Activated naive CD8-positive, alpha-beta T cell treated with anti-CD3 and anti-CD28 coated beads, Interleukin-2, amount 10 ng/mL, durations not matched to agents 7 days and 5 days (primary cell): ENCODE measurements around the gene ENTPD8. TPM values are rescaled to one million over a fixed set of nuclear protein-coding genes. Genes with fewer than 3 reads are reported as not detected.
"Not testable (repeated sequence)": the region's sequence is repeated elsewhere in the genome, so short reads cannot be mapped to it uniquely, and the experiment has no call there.

ENCODE experiments used
- ATAC-seq: fragments of 150-1000 bp; cut with Tn5 transposase; one replicate; pipeline ENCODE4 v1.10.0; 2021; ENCODE audit warnings: low read depth, moderate library complexity
- POLR2A ChIA-PET: fragments of 350-600 bp; sonication (Branson Sonifier 250); formaldehyde crosslinking; loops from one replicate; lab custom pipeline; 2021; ENCODE audit warnings: antibody characterized with exemption; lab: Charles Lee
- DNase-seq: peaks from one replicate; pipeline ENCODE4 v3.0.0; 2021
- H3K27ac Mint-ChIP-seq: one replicate; pipeline ENCODE4 v1.8.0; 2022; ENCODE audit warnings: mild to moderate bottlenecking, mixed read lengths
- H3K27me3 Mint-ChIP-seq: one replicate; pipeline ENCODE4 v1.8.0; 2022; ENCODE audit warnings: mild to moderate bottlenecking, moderate library complexity, mixed read lengths
- H3K36me3 Mint-ChIP-seq: one replicate; pipeline ENCODE4 v1.8.0; 2021; ENCODE audit warnings: mild to moderate bottlenecking, mixed read lengths
- H3K4me1 Mint-ChIP-seq: one replicate; pipeline ENCODE4 v1.8.0; 2021; ENCODE audit warnings: mixed read lengths
- H3K4me3 Mint-ChIP-seq: one replicate; pipeline ENCODE4 v1.8.0; 2022; ENCODE audit warnings: mild to moderate bottlenecking, moderate library complexity, mixed read lengths
- H3K9me3 Mint-ChIP-seq: one replicate; pipeline ENCODE4 v1.8.0; 2021; ENCODE audit warnings: mixed read lengths
- microRNA-seq: library from miRNA; unstranded; fragments of <30 nt; microRNA quantifications from one replicate; pipeline ENCODE4 v1.2.0, GENCODE V29; 2022
- total RNA-seq, 2 experiments: library from RNA; stranded (reverse); gene quantifications; one replicate each; pipeline ENCODE4 v1.2.3, GENCODE V29; 2021

The ENTPD8 gene
- total RNA-seq, 2 experiments from 2014 or later, result not detected

GRCh38 chr9:137387114-137387890, 53.9 kb downstream of the ENTPD8 start:
- POLR2A ChIA-PET, result interaction anchor here (1.0 to 2.1 kb wide), 3 partner anchors 67 to 257 kb away, joined by 3 to 6 read pairs (median 3); partner anchors contain the start of gene NRARP
- Mint-ChIP-seq H3K4me3 (peak overlapping the region; percentile 28), H3K27ac (peak overlapping the region; percentile 84), H3K4me1 (peaks cover 2% of the 10 kb centered on the region), H3K36me3 (no peaks in the 10 kb centered on the region), H3K27me3 (no peaks in the 10 kb centered on the region), H3K9me3 (no peaks in the 10 kb centered on the region)
- DNase-seq, result no peak
- peak; percentile 76 for ATAC-seq

- H3K27ac Mint-ChIP-seq, result peak overlapping the region; percentile 84
- not testable (repeated sequence) for H3K27me3 Mint-ChIP-seq, DNase-seq, H3K4me1 Mint-ChIP-seq, ATAC-seq, H3K4me3 Mint-ChIP-seq, H3K9me3 Mint-ChIP-seq, H3K36me3 Mint-ChIP-seq
- POLR2A ChIA-PET, result interaction anchor here (1.0 to 2.1 kb wide), 3 partner anchors 66 to 256 kb away, joined by 3 to 6 read pairs (median 3); partner anchors contain the start of gene NRARP
Measured at GRCh38 chr9:137386507-137387113, 54.5 kb downstream of the ENTPD8 start.

- Mint-ChIP-seq H3K4me3 (no peak overlapping the region), H3K4me1 (no peaks in the 10 kb centered on the region), H3K27me3 (no peaks in the 10 kb centered on the region), H3K9me3 (no peaks in the 10 kb centered on the region), H3K36me3 (no peaks in the 10 kb centered on the region), H3K27ac (no peak overlapping the region)
- no peak for DNase-seq
- POLR2A ChIA-PET, result no interaction called here
- no peak for ATAC-seq
Measured at GRCh38 chr9:137385061-137385655, 56.0 kb downstream of the ENTPD8 start.

Small RNAs within 50 kb of the gene (microRNA-seq; reads per million reads assigned to microRNA genes)
- not detected for gene MIR7114

Other genes starting within 250 kb of the ENTPD8 start
- 10 to 100 TPM; 11.2 to 14.7 TPM for gene TPRN, start 240.6 kb downstream of the ENTPD8 start, total RNA-seq
- gene TMEM203, start 235.7 kb downstream of the ENTPD8 start, total RNA-seq, result 10 to 100 TPM; 37.4 to 39.4 TPM
- gene NDOR1, start 235.7 kb downstream of the ENTPD8 start, total RNA-seq, result 10 to 100 TPM; 38.8 to 39.8 TPM
- gene RNF208, start 219.1 kb downstream of the ENTPD8 start, total RNA-seq, result 1 to 10 TPM; 5.0 to 7.2 TPM
- under 1 TPM; 0.45 to 0.55 TPM for gene CYSRT1, start 216.2 kb downstream of the ENTPD8 start, total RNA-seq
- not detected for gene RNF224, start 213.9 kb downstream of the ENTPD8 start, total RNA-seq
- not detected for gene SLC34A3, start 210.5 kb downstream of the ENTPD8 start, total RNA-seq
- 100 to 1,000 TPM; 241 to 249 TPM for gene TUBB4B, start 200.1 kb downstream of the ENTPD8 start, total RNA-seq
- not detected for gene STPG3, start 190.1 kb downstream of the ENTPD8 start, total RNA-seq
- 10 to 100 TPM; 58.7 to 63.1 TPM for gene NELFB, start 186.0 kb downstream of the ENTPD8 start, total RNA-seq
- 1 to 10 TPM; 8.1 to 8.2 TPM for gene TOR4A, start 163.6 kb downstream of the ENTPD8 start, total RNA-seq
- gene NRARP, start 139.1 kb downstream of the ENTPD8 start, total RNA-seq, result 1 to 10 TPM; 1.2 to 1.7 TPM
- 10 to 100 TPM; 23.4 to 24.7 TPM for gene EXD3, start 18.2 kb downstream of the ENTPD8 start, total RNA-seq
- 1 to 10 TPM; 2.8 to 3.7 TPM for gene NOXA1, start 18.0 kb downstream of the ENTPD8 start, total RNA-seq
- 10 to 100 TPM; 54.3 to 58.4 TPM for gene NSMF, start 18.0 kb upstream of the ENTPD8 start, total RNA-seq
- gene PNPLA7, start 109.0 kb upstream of the ENTPD8 start, total RNA-seq, result 1 to 10 TPM; 5.6 to 7.0 TPM
- 10 to 100 TPM; 58.8 to 64.4 TPM for gene MRPL41, start 110.5 kb upstream of the ENTPD8 start, total RNA-seq
- gene DPH7, start 137.6 kb upstream of the ENTPD8 start, total RNA-seq, result 10 to 100 TPM; 49.1 to 49.2 TPM
- gene ZMYND19, start 149.2 kb upstream of the ENTPD8 start, total RNA-seq, result 10 to 100 TPM; 31.3 to 33.0 TPM
- 10 to 100 TPM; 62.8 to 64.6 TPM for gene ARRDC1, start 164.3 kb upstream of the ENTPD8 start, total RNA-seq
- gene EHMT1, start 177.6 kb upstream of the ENTPD8 start, total RNA-seq, result 100 to 1,000 TPM; 111 to 118 TPM